GM23248 (cell line): ENCODE results near the gene GLRX.

Source experiments
- EZH2 ChIP-seq: fragments of 200-600 bp; sonication (generic); IDR thresholded peaks from 2 replicates; pipeline ENCODE4 v1.6.1; 2018; ENCODE audit warnings: antibody characterized with exemption, mild to moderate bottlenecking; ENCODE audit not compliant: insufficient read depth, poor library complexity, severe bottlenecking
- EZH2phosphoT487 ChIP-seq: fragments of 200-600 bp; sonication (generic); IDR thresholded peaks from 2 replicates; pipeline ENCODE4 v1.6.1; 2018; ENCODE audit warnings: antibody characterized with exemption, moderate library complexity, mild to moderate bottlenecking, low read depth; ENCODE audit not compliant: insufficient read depth

DNA sequence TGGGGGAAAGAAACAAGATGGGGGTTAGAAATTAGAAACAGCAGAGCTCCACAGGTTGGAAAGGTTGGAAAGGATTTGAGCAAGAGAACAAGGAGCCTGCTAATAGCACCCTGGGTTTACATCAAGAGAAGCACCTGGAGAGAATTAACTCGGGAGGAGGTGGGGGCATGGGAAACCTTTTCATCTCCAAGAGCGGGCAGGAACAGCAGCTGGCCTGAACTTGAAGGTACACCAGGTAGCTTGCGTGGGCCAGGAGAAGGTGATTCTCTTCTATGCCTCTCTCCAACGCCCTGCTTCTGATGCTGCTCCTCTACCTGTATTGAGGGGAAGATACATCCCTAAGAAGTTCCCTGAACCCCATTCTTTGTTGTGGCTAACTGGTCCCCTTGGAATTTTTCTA is 37.1 kb upstream of the GLRX start:
- no peak for TF ChIP-seq EZH2phosphoT487
- TF ChIP-seq EZH2: no peak
